HG03064 (cell line): ENCODE data around the gene NEBL.

Experiments used
- ATAC-seq: cut with Tn5 transposase; IDR thresholded peaks from one replicate; pipeline ENCODE4 v1.9.1; 2021; ENCODE audit warnings: low read depth; ENCODE audit not compliant: unreplicated experiment

NEBL gene

GRCh38 chr10:20908391-20908790 lies 11.3 kb upstream of the NEBL start:
- ATAC-seq: no peak

GRCh38 chr10:20903635-20904390 lies 6.7 kb upstream of the NEBL start:
- no peak for ATAC-seq

GRCh38 chr10:20901110-20901509 lies 4.0 kb upstream of the NEBL start:
- no peak for ATAC-seq

GRCh38 chr10:20898866-20899535 lies 1.9 kb upstream of the NEBL start:
- ATAC-seq: no peak

- no peak for ATAC-seq
These were observed 3.8 kb downstream of the NEBL start for GRCh38 chr10:20893297-20893696.

- ATAC-seq: no peak
These were observed 4.3 kb downstream of the NEBL start for GRCh38 chr10:20892796-20893195.

- ATAC-seq: no peak
These were observed 5.0 kb downstream of the NEBL start for GRCh38 chr10:20892011-20892585.

GRCh38 chr10:20891338-20891714 lies 5.8 kb downstream of the NEBL start:
- no peak for ATAC-seq

- ATAC-seq: no peak
These were observed 6.4 kb downstream of the NEBL start for GRCh38 chr10:20890491-20891337.

- no peak for ATAC-seq
These were observed 7.1 kb downstream of the NEBL start for GRCh38 chr10:20890009-20890408.

GRCh38 chr10:20888620-20889330 lies 8.3 kb downstream of the NEBL start:
- ATAC-seq: no peak

- ATAC-seq: no peak
These were observed 9.2 kb downstream of the NEBL start for GRCh38 chr10:20887706-20888555.

- ATAC-seq: no peak
These were observed 11.4 kb downstream of the NEBL start for GRCh38 chr10:20885678-20886077.

GRCh38 chr10:20883552-20883951 lies 13.6 kb downstream of the NEBL start:
- no peak for ATAC-seq

- ATAC-seq: no peak
These were observed 15.0 kb downstream of the NEBL start for GRCh38 chr10:20882091-20882490.

- ATAC-seq: no peak
These were observed 18.0 kb downstream of the NEBL start for GRCh38 chr10:20879136-20879535.

- no peak for ATAC-seq
These were observed 18.8 kb downstream of the NEBL start for GRCh38 chr10:20877986-20878983.

GRCh38 chr10:20877554-20877953 lies 19.6 kb downstream of the NEBL start:
- ATAC-seq: no peak
